ENCODE data around the gene SLC19A1. TPM values are rescaled to one million over a fixed set of nuclear protein-coding genes. Genes with fewer than 3 reads are reported as not detected.

Gene SLC19A1
- total RNA-seq, 1 donor from 2014 or later: 36.8 TPM

- DNase-seq (ENCODE audit: low spot score in 2 of 2, unreplicated experiment in 2 of 2): no peak
- H3K4me3 Mint-ChIP-seq: no peak overlapping the region
- no peak overlapping the region for H3K27ac Mint-ChIP-seq
- H3K36me3 Mint-ChIP-seq: peaks cover 31% of the 10 kb centered on the region
- no peak for TF ChIP-seq CTCF (IDR thresholded peaks at IDR 0.05; ENCODE audit: unreplicated experiment)
- H3K9me3 Mint-ChIP-seq: peaks cover 17% of the 10 kb centered on the region
- H3K27me3 Mint-ChIP-seq (ENCODE audit: low read depth): no peaks in the 10 kb centered on the region
- H3K4me1 Mint-ChIP-seq: peaks cover 14% of the 10 kb centered on the region
These were observed 77.1 kb downstream of the SLC19A1 start for GRCh38 chr21:45465105-45465504.

GRCh38 chr21:45464309-45464708 lies 77.9 kb downstream of the SLC19A1 start:
- Mint-ChIP-seq H3K4me1 (peaks cover 10% of the 10 kb centered on the region), H3K27ac (no peak overlapping the region), H3K36me3 (peaks cover 34% of the 10 kb centered on the region), H3K4me3 (no peak overlapping the region), H3K27me3 (ENCODE audit: low read depth) (no peaks in the 10 kb centered on the region), H3K9me3 (peaks cover 17% of the 10 kb centered on the region)
- TF ChIP-seq CTCF (IDR thresholded peaks at IDR 0.05; ENCODE audit: unreplicated experiment): no peak
- DNase-seq (ENCODE audit: low spot score in 2 of 2, unreplicated experiment in 2 of 2): no peak

GRCh38 chr21:45463871-45464270 lies 78.4 kb downstream of the SLC19A1 start:
- H3K4me3 Mint-ChIP-seq: no peak overlapping the region
- H3K4me1 Mint-ChIP-seq: peaks cover 10% of the 10 kb centered on the region
- peaks cover 34% of the 10 kb centered on the region for H3K36me3 Mint-ChIP-seq
- no peak overlapping the region for H3K27ac Mint-ChIP-seq
- peaks cover 17% of the 10 kb centered on the region for H3K9me3 Mint-ChIP-seq
- no peak for TF ChIP-seq CTCF (IDR thresholded peaks at IDR 0.05; ENCODE audit: unreplicated experiment)
- no peak for DNase-seq (ENCODE audit: low spot score in 2 of 2, unreplicated experiment in 2 of 2)
- no peaks in the 10 kb centered on the region for H3K27me3 Mint-ChIP-seq (ENCODE audit: low read depth)

- no peak for DNase-seq (ENCODE audit: low spot score in 2 of 2, unreplicated experiment in 2 of 2)
- Mint-ChIP-seq H3K27ac (no peak overlapping the region), H3K4me1 (peaks cover 10% of the 10 kb centered on the region), H3K4me3 (no peak overlapping the region), H3K27me3 (ENCODE audit: low read depth) (no peaks in the 10 kb centered on the region), H3K36me3 (peaks cover 34% of the 10 kb centered on the region), H3K9me3 (peaks cover 17% of the 10 kb centered on the region)
- TF ChIP-seq CTCF (IDR thresholded peaks at IDR 0.05; ENCODE audit: unreplicated experiment): no peak
These were observed 80.4 kb downstream of the SLC19A1 start for GRCh38 chr21:45461806-45462341.

- Mint-ChIP-seq H3K27ac (no peak overlapping the region), H3K4me1 (peaks cover 10% of the 10 kb centered on the region)
These were observed 80.9 kb downstream of the SLC19A1 start for GRCh38 chr21:45461369-45461750.

More at GRCh38 chr21:45461369-45461750, 80.9 kb downstream of the SLC19A1 start:
- no peak for TF ChIP-seq CTCF (IDR thresholded peaks at IDR 0.05; ENCODE audit: unreplicated experiment)
- Mint-ChIP-seq H3K4me3 (no peak overlapping the region), H3K36me3 (peaks cover 34% of the 10 kb centered on the region), H3K27me3 (ENCODE audit: low read depth) (no peaks in the 10 kb centered on the region), H3K9me3 (peaks cover 17% of the 10 kb centered on the region)
- no peak for DNase-seq (ENCODE audit: low spot score in 2 of 2, unreplicated experiment in 2 of 2)
